ENCODE measurements around the gene THOC7. TPM values are rescaled to one million over a fixed set of nuclear protein-coding genes. Genes with fewer than 3 reads are reported as not detected.

THOC7 gene
- total and polyA plus RNA-seq, 2 donors (not counting 3 experiments of a cell fraction or from before 2014, with no cell fraction given): 16.9 to 68.7 TPM

DNA sequence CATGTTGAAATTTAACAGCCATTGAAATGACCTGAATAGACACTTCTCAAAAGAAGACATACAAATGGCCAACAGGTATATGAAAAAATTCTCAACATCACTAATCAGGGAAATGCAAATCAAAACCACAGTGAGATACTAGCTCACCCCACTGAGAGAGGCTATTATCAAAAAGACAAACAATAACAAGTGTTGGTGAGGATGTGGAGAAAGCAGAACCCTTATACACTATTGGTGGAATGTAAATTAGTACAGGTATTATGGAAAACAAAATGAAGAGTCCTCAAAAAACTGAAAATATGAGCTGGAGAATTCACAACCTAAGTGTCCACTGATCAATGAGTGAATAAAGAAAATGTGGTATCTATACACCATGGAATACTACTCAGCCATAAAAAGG is 21.5 kb downstream of the THOC7 start:
- ChIA-PET CTCF (no interaction called here), POLR2A (no interaction called here)
- no peaks in the 10 kb centered on the region for H3K27me3 ChIP-seq (ENCODE audit: control insufficient read depth in 2 of 2, insufficient read depth in 2 of 2, low read length in 2 of 2)
- H3K4me1 ChIP-seq (ENCODE audit: control insufficient read depth, extremely low read depth, insufficient read depth, low read length): no peaks in the 10 kb centered on the region
- H3K4me3 ChIP-seq (replicated peaks in 1 of 3; ENCODE audit: insufficient read depth in 1 of 3, low read depth in 1 of 3, low read length in 3 of 3): no peak overlapping the region
- dilution Hi-C loops (cut with MboI; ENCODE audit: extremely low pct_ligation_motif_present, low sequenced_read_pairs) (no loop called here), intact Hi-C loops (cut with micrococcal nuclease) (no loop called here)
- FAIRE-seq (no peak), DNase-seq (ENCODE audit: low read depth, low spot score) (no peak)
- no peaks in the 10 kb centered on the region for H3K9me1 ChIP-seq (replicated peaks; ENCODE audit: control insufficient read depth, extremely low read depth, insufficient read depth, low read length)
- H4K20me1 ChIP-seq (replicated peaks; ENCODE audit: control insufficient read depth, extremely low read depth, insufficient read depth, low read length): no peaks in the 10 kb centered on the region
- H2AFZ ChIP-seq (ENCODE audit: low read depth, low read length): no peak overlapping the region
- no peak overlapping the region for H3K9ac ChIP-seq (replicated peaks; ENCODE audit: extremely low read depth, insufficient read depth, low read length)
- no peak for TF ChIP-seq EZH2 (IDR thresholded peaks at IDR 0.05; ENCODE audit: borderline replicate concordance, low read depth, low read length, severe bottlenecking)
- TF ChIP-seq POLR2A (IDR thresholded peaks at IDR 0.05; ENCODE audit: low read depth, low read length): no peak
- TF ChIP-seq MYC (IDR thresholded peaks at IDR 0.05; ENCODE audit: low read depth, low read length): no peak
- H3K9me3 ChIP-seq (replicated peaks; ENCODE audit: control insufficient read depth, insufficient read depth, low read length): no peaks in the 10 kb centered on the region
- H3K27ac ChIP-seq (ENCODE audit: insufficient read depth, low read depth, low read length): no peak overlapping the region
- H3K4me2 ChIP-seq (ENCODE audit: insufficient read depth, low read length): no peak overlapping the region
- BruUV-seq (replicated peaks): no TSS peak
- no peaks in the 10 kb centered on the region for H3K36me3 ChIP-seq (ENCODE audit: control insufficient read depth in 2 of 2, extremely low read depth in 1 of 2, insufficient read depth in 2 of 2, low read length in 2 of 2)
- H3K79me2 ChIP-seq (ENCODE audit: control insufficient read depth, insufficient read depth, low read length): peaks cover 15% of the 10 kb centered on the region

- BruUV-seq (replicated peaks): no TSS peak
- Histone ChIP-seq H3K27ac (ENCODE audit: insufficient read depth, low read depth, low read length) (no peak overlapping the region), H3K27me3 (ENCODE audit: control insufficient read depth in 2 of 2, insufficient read depth in 2 of 2, low read length in 2 of 2) (no peaks in the 10 kb centered on the region), H3K4me2 (ENCODE audit: insufficient read depth, low read length) (no peak overlapping the region), H3K79me2 (ENCODE audit: control insufficient read depth, insufficient read depth, low read length) (peaks cover 15% of the 10 kb centered on the region), H3K9me3 (replicated peaks; ENCODE audit: control insufficient read depth, insufficient read depth, low read length) (no peaks in the 10 kb centered on the region), H3K4me3 (replicated peaks in 1 of 3; ENCODE audit: insufficient read depth in 1 of 3, low read depth in 1 of 3, low read length in 3 of 3) (no peak overlapping the region), H3K9ac (replicated peaks; ENCODE audit: extremely low read depth, insufficient read depth, low read length) (no peak overlapping the region), H3K4me1 (ENCODE audit: control insufficient read depth, extremely low read depth, insufficient read depth, low read length) (no peaks in the 10 kb centered on the region), H3K9me1 (replicated peaks; ENCODE audit: control insufficient read depth, extremely low read depth, insufficient read depth, low read length) (no peaks in the 10 kb centered on the region), H2AFZ (ENCODE audit: low read depth, low read length) (no peak overlapping the region), H3K36me3 (ENCODE audit: control insufficient read depth in 2 of 2, extremely low read depth in 1 of 2, insufficient read depth in 2 of 2, low read length in 2 of 2) (no peaks in the 10 kb centered on the region), H4K20me1 (replicated peaks; ENCODE audit: control insufficient read depth, extremely low read depth, insufficient read depth, low read length) (no peaks in the 10 kb centered on the region)
- dilution Hi-C loops (cut with MboI; ENCODE audit: extremely low pct_ligation_motif_present, low sequenced_read_pairs) (no loop called here), intact Hi-C loops (cut with micrococcal nuclease) (no loop called here)
- TF ChIP-seq JUN (IDR thresholded peaks at IDR 0.05; ENCODE audit: borderline replicate concordance, insufficient read depth, insufficient read length, low read depth): no peak
- no peak for TF ChIP-seq FOS (IDR thresholded peaks at IDR 0.05; ENCODE audit: borderline replicate concordance, insufficient read depth, low read length)
- ChIA-PET POLR2A (no interaction called here), CTCF (no interaction called here)
- FAIRE-seq (no peak), DNase-seq (ENCODE audit: low read depth, low spot score) (no peak)
Observed at GRCh38 chr3:63841704-63842103, 21.9 kb downstream of the THOC7 start.
